Neural progenitor cell (in vitro differentiated cells): ENCODE results near the gene RGS3.

Experiments
- CTCF ChIP-seq: fragments of 200-600 bp; sonication (generic); IDR thresholded peaks from 2 replicates; pipeline ENCODE4 v1.5.1; 2017; ENCODE audit warnings: antibody characterized with exemption, mild to moderate bottlenecking
- EZH2 ChIP-seq: fragments of 200-600 bp; sonication (generic); IDR thresholded peaks from 2 replicates; pipeline ENCODE4 v1.6.1; 2017; ENCODE audit warnings: antibody characterized with exemption, mild to moderate bottlenecking, moderate library complexity
- EZH2phosphoT487 ChIP-seq: fragments of 200-600 bp; sonication (generic); IDR thresholded peaks from 2 replicates; pipeline ENCODE4 v1.6.1; 2017; ENCODE audit warnings: antibody characterized with exemption

GRCh38 chr9:113538701-113539430 lies 75.3 kb downstream of the RGS3 start:
- TF ChIP-seq CTCF = no peak
- TF ChIP-seq EZH2 = no peak
- TF ChIP-seq EZH2phosphoT487 = no peak
